GM19395 (cell line): Measurements from ENCODE around the gene PABPC1L.

Experiments
- ATAC-seq: cut with Tn5 transposase; IDR thresholded peaks from one replicate; pipeline ENCODE4 v1.9.1; 2021; ENCODE audit warnings: mild to moderate bottlenecking, moderate library complexity; ENCODE audit not compliant: unreplicated experiment

PABPC1L gene

DNA sequence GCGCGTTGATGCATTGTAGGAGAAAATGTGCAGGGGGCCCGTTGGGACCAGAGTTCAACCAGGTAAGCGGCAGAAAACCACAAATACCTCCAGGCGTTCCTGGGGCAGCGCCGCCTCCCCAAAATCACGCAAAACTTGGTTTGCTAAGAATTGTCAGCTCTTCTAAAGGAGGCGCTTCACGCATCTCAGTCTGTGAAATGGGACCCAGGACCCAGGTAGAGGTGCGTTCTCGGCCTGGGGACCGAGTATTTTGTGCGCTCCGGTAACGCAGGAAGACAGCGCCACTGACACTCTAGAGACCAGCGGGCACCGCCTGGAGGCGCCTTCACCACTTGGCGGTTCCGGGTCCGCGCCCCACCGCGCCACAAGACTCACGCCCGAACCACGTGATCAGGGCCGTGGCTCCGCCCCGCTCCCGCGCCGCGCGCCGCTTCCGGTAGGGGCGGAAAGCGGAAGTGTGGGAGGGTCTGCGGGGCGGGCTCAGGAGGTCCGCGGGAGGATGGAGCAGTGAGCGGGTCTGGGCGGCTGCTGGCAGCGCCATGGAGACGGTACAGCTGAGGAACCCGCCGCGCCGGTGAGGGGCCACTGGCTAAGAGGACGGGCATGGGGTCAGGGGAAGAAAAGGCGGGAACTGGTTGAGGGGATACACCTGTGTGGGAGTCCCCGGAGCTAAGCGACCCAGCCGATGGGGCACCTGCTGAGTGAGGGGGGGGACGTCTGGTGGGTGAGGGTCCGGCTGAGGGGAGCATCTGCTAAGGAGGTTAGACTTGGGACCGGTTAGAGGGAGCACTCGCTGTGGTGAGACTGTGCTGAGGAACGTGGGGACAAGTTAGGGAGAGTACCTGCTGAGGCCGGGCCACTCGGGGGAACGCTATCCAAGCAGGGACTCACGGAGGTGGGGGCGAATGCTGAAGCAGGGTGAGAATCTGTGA, 56.4 kb downstream of the PABPC1L start, which contains the start of gene STK4:
Gene STK4, plus strand, starts transcription at position 483 of the 932 bp plus-strand sequence. Its CDS starts 57 bp downstream, at position 540.
- peak; percentile 63 for ATAC-seq

DNA sequence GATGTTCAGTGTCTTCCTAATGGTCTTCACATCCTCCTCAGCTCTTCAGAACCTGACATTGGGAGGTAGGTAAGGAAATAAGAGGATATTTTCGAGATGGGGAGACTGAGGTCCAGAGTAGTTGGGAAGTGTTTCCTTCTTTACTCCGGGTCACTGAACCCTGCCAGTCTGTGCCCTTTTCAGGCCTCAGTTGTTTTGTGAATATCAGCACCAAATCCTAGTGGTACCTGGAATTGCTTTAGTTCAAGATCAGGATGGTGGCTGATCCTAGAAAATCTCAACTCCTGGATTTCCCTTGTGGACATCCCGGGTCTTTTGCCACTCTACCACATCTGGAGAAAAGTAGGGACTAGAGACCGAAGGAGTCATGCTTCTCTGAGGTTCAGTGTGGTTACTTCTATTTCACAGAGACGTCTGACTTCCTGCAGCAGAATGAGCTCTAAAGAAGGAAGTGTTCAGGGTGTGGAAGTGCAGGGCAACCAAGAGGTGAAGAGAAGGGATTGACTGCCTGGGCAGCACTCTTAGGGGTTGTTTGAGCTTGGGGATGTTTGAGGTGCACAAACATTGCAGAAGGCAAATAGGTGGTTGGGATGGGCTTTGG, 57.4 kb downstream of the PABPC1L start:
- ATAC-seq: no peak

DNA sequence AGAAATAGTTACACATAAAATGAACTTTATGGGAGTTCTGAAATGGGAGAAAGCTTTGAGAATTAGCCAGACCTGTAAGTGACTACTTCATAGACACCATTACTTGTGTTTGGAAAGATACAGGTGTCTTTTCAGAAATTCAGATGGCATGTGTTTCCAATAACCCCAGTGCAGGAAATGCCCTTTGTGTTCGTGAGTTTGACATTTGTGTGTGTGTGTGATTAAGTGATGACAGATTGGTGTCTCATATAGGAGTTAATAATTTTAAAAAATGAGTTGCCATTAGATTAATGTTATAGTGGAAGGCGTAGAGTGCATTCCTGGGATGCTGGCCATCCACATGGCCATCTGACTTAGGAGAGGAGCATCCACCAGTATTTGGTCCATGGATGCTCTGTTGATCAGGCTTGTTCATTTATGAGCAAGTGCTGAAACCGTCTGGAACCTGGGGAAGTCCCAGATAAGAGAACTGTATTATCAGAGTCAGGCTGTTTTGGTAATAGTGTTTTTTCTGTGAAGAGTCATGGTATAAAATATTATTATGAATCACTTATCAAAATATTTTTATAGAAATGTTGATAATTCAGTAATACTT, 59.5 kb downstream of the PABPC1L start:
- no peak for ATAC-seq

DNA sequence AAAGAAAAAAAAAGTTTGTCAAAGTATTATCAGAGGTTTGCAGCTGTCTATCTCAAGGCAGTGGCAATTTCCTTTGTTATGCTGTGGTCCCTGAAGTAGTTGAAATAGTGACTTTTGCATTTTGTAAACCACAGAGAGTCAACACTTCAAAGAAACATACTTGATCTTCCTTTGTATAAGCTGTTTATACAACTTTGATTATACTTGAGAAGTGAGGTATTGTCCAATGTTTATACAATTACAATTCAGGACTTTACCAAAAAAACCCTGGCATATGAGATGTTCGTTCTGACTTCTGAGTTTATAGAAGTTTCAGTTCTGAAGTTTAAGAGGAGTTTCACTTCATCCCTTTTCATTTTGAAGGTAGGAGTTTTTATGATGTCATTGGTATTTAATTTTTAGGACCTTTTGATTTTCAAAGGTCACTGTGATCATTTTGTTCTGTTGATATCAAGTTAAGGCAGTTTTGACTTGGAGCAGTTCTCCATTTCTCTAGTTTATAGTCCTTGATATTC, 60.4 kb downstream of the PABPC1L start:
- ATAC-seq: no peak

DNA sequence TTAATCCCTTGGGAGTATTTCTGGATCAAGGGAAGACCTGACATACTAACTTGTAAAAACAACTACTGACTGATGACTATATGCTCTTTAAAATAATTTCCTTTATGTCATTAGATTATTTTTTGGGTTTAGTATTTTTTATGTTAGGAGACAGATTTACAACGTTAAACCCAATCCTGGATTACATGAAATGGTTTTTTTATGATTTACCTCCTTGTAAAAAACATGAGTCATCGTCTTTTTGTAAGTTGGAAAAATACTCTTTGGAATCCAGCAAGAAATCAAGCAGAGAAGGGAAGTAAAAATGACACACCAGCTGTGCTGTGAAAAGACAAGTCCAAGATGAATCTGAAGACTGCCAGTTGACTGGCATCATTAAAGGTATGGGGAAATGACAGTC, 63.2 kb downstream of the PABPC1L start:
- ATAC-seq: no peak

DNA sequence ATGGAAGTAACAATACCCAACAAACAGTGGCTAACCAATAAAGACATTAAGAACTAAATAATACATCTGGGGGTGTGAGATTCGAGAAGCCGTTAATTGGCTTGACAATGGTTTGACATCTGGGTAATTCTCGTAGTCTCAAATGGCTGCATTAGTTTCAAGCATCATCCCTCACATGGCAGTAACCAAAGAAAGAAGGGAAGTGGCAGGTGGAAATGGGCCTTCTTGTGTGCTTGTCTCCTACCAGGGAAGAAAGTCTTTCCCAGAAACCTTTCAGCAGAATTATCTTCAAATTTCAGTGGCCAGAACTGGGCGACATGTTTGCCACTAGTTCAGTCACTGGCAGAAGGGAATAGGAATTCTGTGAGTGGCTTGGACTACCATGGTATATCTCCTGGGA, 66.8 kb downstream of the PABPC1L start:
- no peak for ATAC-seq

DNA sequence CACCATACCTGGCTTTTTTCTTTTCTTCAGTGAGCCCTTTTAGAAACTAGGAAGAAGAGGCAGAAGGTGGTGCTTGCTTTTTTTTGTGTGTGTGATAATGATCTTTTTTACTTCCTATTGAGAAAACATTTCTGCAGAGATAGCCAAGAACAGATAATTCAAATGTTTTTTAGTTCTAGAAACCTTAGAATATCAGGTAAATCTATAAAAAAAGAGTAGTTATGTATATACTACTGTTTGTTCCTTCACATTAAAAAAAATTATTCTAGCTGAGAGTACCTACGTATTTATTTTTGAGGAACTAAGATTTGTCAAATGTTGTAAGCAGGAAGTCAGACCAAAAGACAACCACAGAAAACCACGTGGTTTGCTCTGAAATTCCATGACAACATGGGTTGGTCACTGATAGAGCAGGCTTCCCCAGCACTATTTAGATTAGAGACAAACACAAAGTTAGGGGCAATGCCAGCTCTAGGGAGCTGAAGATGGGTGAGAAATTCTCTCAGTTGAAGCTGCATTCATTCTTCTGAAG, 69.3 kb downstream of the PABPC1L start:
- peak; percentile 89 for ATAC-seq

DNA sequence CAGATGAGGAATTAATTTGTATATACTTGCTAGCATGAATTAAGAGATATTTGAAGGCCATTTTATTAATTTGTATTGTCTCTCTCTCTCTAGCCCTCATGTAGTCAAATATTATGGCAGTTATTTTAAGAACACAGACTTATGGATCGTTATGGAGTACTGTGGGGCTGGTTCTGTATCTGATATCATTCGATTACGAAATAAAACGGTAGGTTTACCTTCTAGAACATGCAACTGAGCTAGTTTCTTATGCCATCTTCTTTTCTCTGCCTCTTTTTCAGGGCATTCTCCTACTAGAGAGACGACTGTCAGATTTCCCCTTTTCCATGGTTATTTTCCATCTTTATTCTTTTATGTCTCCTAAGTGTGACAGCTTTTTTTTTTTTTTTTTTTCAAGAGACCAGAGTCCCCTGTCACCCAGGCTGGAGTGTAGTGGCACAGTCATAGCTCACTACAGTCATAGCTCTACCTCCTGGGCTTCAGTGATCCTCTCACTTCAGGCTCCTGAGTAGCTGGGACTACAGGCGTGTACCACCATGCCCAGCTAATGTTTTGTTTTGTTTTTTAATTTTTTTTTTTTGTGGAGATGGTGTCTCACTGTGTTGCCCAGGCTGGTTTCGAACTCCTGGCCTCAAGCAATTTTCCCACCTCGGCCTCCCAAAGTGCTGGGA, 72.0 kb downstream of the PABPC1L start:
- ATAC-seq: no peak

DNA sequence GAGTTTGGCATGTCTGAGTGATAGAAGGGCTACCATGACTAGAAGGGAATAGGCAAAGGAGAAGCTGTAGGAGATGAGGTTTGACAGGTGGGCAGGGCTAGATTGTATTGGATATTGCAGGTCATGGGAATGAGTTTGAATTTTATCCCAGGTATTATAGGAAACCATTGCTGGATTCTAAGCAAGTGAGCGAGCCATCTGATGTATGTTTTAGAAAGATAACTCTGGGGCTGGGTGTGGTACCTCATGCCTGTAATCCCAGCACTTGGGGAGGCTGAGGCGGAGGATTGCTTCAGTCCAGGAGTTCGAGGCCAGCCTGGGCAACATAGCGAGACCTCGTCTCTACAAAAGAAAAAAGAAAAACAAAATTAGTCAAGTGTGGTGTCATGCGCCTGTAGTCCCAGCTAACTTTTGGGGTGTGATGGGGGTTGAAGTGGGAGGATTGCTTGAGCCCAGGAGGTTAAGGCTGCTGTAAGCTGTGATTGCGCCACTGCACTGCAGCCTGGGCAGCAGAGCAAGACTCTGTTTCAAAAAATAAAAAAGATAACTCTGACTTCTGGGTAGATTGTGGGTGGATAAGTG, 73.3 kb downstream of the PABPC1L start:
- no peak for ATAC-seq

DNA sequence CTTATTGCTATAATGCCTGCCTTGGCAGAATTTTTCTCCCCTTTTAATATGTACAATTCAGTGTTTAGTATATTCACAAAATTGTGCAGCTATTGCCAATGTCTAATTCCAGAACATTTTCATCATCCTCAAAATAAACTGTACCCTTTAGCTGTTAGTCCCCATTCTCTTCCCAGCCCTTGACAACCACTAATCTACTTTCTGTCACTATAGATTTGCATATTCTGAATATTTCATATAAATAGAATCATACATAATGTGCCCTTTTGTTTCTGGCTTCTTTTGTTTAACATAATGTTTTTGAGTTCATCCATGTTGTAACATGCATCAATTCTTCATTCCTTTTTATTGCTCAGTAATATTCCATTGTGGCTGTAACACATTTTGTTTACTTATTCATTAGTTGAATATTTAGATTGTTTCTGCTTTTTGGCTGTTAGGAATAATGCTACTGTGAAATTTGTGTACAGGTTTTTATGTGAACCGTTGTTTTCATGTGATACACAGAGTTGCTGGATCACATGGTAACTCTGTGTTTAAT, 78.8 kb downstream of the PABPC1L start:
- no peak for ATAC-seq
